ENCODE data around the gene HDGFL2. TPM values are rescaled to one million over a fixed set of nuclear protein-coding genes. Genes with fewer than 3 reads are reported as not detected.

HDGFL2 gene
- total and polyA plus RNA-seq, 4 donors, result 3.4 to 15.7 (median 14.1) TPM

DNA sequence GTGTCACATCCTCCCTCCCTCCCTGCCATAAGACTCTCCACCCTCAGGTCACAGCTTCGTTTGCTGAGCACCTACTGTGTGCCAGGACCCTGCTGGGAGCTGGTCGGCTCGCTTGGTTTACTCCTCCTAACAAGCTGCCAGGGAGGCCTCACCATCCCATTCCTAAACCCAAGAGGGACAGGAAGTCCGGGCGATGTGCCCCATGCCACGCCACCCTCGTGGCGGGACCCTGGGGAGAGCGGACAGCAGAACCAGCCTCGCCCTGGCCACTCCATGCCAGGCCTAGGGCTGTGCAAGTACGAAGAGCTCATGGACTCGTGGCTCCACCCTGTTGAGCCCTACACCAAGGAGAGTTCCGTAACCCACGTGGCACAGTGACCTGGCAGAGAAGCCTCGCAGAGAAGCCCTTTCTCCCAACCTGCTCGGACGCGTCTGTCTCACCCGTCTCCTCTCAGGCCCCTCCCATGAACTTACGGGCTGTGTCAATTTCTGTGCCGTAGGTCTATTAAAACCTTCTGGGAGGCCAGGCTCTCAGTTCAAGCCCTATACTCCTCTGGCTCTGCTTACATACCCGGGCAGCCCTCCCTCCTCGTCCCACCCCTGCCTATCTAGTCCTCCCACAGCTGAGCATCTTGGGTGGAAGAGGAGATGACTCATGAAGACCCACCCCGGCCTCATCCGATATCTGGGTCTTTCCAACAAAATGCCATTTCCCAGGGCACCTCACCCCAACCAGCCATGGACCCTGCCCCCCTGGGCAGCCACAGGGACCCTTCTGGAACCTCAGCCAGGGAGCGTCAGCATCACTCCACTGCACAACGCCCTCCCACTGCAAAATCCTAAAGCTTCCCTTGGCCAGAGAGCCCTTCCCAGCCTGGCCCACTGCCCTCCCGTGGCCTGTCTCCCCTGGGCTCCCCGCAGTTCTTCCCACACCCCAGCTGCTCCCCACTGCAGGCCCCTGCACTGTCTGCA, 17.1 kb upstream of the HDGFL2 start:
- Histone ChIP-seq H3K9ac (ENCODE audit: low read depth in 1 of 2, low read length in 2 of 2) (no peak overlapping the region), H3K27ac (ENCODE audit: low read depth in 1 of 2, low read length in 2 of 2) (no peak overlapping the region), H3K4me1 (ENCODE audit: control insufficient read depth in 4 of 4, insufficient read depth in 4 of 4, low read length in 3 of 4) (peaks cover 10 to 24% (median 17%) of the 10 kb centered on the region in 4 donors), H3K27me3 (ENCODE audit: control insufficient read depth in 4 of 4, insufficient read depth in 4 of 4, low read length in 3 of 4) (no peaks in the 10 kb centered on the region), H3K9me3 (ENCODE audit: control insufficient read depth in 4 of 4, low read length in 3 of 4) (no peaks in the 10 kb centered on the region), H3K4me3 (ENCODE audit: low read depth in 1 of 3, low read length in 3 of 3) (no peak overlapping the region), H3K36me3 (ENCODE audit: control insufficient read depth in 4 of 4, insufficient read depth in 3 of 4, low read depth in 1 of 4, low read length in 3 of 4) (peaks cover 0 to 32% (median 21%) of the 10 kb centered on the region in 4 donors)
- 86% methylated on average over 29 of the region's 29 CpGs for WGBS
- DNase-seq (ENCODE audit: low spot score), result peak; percentile 75
- TF ChIP-seq FOXA1 (IDR thresholded peaks at IDR 0.05) (no peak), HNF4A (conservative IDR thresholded peaks at IDR 0.05) (no peak), JUND (IDR thresholded peaks at IDR 0.05) (no peak), NR2F2 (IDR thresholded peaks at IDR 0.05) (no peak), FOXA2 (IDR thresholded peaks at IDR 0.05) (no peak), EGR1 (IDR thresholded peaks at IDR 0.05; ENCODE audit: low read depth in 2 of 2) (no peak), RAD21 (IDR thresholded peaks at IDR 0.05) (no peak), HNF4G (IDR thresholded peaks at IDR 0.05) (no peak), YY1 (IDR thresholded peaks at IDR 0.05) (no peak), TAF1 (conservative IDR thresholded peaks at IDR 0.05) (no peak), RXRA (IDR thresholded peaks at IDR 0.05) (no peak), SP1 (IDR thresholded peaks at IDR 0.05) (no peak), GABPA (IDR thresholded peaks at IDR 0.05 in 1 of 2, conservative IDR thresholded peaks at IDR 0.05 in 1 of 2) (no peak)
- TF ChIP-seq, protein P1, sequence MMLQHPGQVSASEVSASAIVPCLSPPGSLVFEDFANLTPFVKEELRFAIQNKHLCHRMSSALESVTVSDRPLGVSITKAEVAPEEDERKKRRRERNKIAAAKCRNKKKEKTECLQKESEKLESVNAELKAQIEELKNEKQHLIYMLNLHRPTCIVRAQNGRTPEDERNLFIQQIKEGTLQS (IDR thresholded peaks at IDR 0.05), result no peak
- TF ChIP-seq, protein P2, sequence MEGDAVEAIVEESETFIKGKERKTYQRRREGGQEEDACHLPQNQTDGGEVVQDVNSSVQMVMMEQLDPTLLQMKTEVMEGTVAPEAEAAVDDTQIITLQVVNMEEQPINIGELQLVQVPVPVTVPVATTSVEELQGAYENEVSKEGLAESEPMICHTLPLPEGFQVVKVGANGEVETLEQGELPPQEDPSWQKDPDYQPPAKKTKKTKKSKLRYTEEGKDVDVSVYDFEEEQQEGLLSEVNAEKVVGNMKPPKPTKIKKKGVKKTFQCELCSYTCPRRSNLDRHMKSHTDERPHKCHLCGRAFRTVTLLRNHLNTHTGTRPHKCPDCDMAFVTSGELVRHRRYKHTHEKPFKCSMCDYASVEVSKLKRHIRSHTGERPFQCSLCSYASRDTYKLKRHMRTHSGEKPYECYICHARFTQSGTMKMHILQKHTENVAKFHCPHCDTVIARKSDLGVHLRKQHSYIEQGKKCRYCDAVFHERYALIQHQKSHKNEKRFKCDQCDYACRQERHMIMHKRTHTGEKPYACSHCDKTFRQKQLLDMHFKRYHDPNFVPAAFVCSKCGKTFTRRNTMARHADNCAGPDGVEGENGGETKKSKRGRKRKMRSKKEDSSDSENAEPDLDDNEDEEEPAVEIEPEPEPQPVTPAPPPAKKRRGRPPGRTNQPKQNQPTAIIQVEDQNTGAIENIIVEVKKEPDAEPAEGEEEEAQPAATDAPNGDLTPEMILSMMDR (IDR thresholded peaks at IDR 0.05; ENCODE audit: low read depth, low read length, missing input control), result no peak
- TF ChIP-seq, protein P3, sequence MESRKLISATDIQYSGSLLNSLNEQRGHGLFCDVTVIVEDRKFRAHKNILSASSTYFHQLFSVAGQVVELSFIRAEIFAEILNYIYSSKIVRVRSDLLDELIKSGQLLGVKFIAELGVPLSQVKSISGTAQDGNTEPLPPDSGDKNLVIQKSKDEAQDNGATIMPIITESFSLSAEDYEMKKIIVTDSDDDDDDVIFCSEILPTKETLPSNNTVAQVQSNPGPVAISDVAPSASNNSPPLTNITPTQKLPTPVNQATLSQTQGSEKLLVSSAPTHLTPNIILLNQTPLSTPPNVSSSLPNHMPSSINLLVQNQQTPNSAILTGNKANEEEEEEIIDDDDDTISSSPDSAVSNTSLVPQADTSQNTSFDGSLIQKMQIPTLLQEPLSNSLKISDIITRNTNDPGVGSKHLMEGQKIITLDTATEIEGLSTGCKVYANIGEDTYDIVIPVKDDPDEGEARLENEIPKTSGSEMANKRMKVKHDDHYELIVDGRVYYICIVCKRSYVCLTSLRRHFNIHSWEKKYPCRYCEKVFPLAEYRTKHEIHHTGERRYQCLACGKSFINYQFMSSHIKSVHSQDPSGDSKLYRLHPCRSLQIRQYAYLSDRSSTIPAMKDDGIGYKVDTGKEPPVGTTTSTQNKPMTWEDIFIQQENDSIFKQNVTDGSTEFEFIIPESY (IDR thresholded peaks at IDR 0.05), result no peak
- TF ChIP-seq, protein P4, sequence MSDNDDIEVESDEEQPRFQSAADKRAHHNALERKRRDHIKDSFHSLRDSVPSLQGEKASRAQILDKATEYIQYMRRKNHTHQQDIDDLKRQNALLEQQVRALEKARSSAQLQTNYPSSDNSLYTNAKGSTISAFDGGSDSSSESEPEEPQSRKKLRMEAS (IDR thresholded peaks at IDR 0.05), result no peak
- TF ChIP-seq, protein P5, sequence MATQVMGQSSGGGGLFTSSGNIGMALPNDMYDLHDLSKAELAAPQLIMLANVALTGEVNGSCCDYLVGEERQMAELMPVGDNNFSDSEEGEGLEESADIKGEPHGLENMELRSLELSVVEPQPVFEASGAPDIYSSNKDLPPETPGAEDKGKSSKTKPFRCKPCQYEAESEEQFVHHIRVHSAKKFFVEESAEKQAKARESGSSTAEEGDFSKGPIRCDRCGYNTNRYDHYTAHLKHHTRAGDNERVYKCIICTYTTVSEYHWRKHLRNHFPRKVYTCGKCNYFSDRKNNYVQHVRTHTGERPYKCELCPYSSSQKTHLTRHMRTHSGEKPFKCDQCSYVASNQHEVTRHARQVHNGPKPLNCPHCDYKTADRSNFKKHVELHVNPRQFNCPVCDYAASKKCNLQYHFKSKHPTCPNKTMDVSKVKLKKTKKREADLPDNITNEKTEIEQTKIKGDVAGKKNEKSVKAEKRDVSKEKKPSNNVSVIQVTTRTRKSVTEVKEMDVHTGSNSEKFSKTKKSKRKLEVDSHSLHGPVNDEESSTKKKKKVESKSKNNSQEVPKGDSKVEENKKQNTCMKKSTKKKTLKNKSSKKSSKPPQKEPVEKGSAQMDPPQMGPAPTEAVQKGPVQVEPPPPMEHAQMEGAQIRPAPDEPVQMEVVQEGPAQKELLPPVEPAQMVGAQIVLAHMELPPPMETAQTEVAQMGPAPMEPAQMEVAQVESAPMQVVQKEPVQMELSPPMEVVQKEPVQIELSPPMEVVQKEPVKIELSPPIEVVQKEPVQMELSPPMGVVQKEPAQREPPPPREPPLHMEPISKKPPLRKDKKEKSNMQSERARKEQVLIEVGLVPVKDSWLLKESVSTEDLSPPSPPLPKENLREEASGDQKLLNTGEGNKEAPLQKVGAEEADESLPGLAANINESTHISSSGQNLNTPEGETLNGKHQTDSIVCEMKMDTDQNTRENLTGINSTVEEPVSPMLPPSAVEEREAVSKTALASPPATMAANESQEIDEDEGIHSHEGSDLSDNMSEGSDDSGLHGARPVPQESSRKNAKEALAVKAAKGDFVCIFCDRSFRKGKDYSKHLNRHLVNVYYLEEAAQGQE (IDR thresholded peaks at IDR 0.05), result no peak

All from liver (tissue), 9 donors.